ENCODE measurements around the gene RSPH6A.

The RSPH6A gene

DNA sequence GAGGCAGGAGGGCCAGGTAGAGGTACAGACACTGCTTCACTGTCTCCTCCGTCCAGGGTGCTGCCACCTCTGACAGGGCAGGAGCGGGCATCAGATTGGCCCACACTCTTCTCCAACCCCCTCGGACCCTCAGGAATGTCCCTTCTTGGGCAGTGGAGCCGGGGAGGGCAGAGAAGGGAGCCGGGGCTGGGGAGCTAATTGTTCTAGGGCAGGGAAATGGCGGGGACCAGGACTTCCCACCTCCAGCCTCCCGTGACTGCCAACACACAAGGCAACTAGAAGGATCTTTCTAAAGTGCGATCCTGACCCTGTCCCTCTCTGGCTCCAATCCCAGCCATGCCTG is 10.1 kb upstream of the RSPH6A start:
- no peak for DNase-seq (ENCODE audit: low read depth)

DNA sequence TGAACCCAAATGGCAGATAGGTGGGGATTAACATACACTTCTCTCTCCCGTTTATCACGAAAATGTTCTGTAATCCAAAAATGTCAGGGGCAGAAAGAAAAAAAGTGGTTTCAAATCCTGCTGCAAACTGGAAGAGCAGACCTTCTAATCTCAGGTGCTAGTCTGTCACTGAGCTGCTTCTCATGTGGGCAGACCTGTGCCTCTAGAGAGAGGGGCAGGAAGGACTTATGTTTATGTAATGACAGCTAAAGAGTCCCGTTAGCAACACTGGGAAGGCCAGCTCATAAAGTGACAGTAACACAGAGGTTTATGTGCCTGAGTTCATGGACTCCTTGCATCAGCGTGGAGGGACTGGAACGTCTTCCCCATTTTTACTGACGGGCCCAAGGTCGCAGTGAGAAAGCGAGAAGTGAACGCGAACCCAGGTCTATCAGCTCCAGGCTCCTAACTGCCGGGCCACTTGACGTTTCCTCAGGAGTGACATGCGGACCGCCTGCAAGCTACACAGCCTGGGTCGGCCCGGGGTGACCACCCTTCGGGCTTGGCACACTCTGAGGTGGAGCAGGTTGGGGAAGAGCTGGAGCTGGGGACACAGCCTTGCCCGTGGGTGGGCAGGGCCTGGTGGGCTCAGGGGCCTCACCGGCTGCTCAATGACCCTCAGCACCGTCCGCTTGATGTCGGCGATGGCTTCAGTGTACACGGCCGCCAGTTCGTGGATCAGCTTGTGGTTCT is 9.6 kb upstream of the RSPH6A start:
- DNase-seq (ENCODE audit: low read depth): no peak

DNA sequence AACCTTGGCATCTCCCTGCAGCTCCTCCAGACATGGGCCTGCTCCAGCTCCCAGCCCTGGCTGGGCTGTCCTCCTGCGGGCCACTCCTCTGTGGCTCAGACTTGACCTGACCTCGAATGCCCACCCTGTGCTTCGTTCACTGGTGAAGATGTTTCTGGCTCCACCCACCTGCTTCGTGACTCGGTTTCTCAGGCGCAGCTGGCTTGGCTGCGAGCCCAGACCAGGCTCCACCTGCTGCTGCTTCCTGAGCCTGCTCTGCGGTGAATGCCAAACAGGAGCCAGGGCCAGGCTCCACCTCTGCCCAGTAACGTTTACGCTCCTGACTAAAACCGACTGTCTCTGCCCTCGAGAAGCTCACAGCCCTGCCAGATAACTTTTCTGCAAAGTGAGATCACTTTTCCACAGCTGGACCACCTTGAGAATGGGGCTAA is 8.9 kb upstream of the RSPH6A start:
- DNase-seq (ENCODE audit: low read depth): no peak

DNA sequence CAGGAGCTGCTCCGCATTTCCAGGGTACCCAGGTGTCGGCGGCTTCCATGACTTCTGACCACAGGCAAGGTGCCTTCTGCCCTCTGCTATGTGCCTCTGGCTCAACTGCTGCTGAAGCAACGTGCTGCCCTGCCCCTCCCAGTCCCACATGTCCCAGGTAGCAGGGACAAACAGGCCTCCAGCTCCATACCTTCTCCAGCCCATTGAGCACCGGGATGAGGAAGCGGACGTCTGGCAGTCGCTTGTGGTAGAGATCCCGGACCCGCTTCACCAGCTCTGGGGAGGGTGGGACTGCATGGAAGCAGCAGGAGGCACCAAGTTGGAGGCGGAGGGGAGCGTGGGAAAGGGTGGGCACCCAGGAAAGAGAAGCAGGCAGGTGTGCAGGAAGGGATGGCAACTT is 8.1 kb upstream of the RSPH6A start:
- no peak for DNase-seq (ENCODE audit: low read depth)

DNA sequence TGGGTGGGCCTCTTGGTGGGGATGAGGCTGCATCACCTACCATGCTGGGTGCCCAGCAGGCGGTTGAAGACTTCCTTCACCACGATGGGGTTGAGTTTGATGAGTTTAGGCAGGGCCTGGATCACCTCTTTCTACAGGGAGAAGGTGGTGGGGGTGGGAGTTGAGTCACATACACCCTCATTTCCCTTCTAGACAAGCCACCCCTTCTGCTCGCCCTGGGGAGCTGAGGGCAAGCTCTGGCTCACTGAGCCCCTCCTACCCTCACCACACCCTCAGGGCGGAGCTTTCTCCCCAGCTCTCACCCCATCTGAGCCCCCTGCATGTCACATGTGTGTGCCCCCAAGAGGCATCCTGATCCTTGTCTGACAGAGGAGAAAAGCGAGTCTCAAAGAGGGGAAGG is 7.6 kb upstream of the RSPH6A start:
- DNase-seq (ENCODE audit: low read depth): peak; percentile 17

DNA sequence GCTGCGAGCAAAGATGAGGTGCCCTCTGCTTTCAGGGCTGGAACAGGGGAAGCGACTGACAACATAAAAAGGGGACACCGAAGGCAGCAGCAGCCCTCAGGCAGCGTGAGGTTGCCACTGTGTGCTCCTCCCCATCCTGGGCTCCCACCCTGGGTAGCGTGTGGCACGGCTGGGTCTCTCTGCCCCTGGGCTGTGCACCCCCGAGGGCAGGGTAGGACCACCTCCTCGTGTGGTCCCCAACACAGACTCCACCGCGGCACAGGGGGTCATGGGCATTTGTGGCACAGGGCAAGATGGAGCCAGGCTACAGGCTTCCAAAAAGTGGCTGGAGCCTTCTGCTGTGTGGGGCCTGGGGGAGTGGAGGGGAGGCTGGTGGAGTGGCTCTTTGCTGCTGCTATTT is 6.5 kb upstream of the RSPH6A start:
- no peak for DNase-seq (ENCODE audit: low read depth)

DNA sequence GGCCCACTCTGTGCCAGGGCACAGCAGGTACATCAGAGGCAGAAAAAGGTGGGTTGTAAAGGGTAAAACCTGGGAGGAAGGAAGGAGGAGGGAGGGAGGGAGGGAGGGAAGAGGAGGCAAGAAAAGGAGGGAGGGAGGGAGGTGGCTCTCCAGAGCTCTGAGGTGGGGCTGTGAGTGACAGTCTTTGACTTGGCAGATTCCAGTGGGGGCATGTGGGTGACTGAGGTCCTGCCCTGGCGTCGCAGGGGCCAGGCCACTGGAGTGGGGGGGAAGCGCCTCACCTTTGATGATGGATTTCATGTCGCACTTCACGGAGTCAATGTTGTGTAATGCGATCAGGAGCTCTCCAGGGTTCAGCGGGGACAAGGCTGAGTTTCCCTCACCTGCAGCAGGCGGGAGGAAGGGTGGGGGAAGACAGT is 6.0 kb upstream of the RSPH6A start:
- no peak for DNase-seq (ENCODE audit: low read depth)

DNA sequence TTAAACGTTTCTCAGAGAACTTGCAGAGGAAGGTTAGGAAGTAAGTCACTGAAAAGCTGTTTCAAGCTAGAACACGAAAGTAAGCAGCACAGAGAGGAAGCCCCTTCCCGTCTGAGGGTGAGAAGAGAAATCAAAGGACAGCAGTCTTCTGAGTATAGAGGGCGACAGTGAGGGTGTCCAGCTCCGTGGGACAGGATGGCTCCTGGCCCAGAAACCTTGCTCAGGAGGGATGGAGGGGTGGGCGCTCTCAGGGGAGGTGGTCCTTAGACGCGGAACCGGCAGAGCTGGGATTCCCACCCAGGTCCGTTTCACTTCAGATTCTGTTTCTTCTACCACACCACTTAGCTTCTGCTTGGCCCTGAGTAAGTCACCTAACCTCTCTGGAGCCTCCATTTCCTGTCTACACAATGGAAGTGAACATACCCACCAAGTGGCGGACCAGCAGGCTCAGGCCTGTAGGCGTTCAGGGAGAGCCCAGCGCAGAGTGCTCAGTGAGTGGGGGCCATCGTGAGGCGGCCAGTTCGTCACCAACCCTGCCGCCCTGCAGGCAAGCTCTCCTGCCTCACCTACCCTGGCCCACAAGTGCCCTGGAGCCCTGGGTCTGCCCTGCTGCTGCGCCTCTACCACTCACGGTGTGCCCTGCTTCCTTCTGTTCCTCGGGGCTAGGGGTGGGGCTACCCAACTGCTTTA is 5.5 kb upstream of the RSPH6A start:
- no peak for DNase-seq (ENCODE audit: low read depth)

DNA sequence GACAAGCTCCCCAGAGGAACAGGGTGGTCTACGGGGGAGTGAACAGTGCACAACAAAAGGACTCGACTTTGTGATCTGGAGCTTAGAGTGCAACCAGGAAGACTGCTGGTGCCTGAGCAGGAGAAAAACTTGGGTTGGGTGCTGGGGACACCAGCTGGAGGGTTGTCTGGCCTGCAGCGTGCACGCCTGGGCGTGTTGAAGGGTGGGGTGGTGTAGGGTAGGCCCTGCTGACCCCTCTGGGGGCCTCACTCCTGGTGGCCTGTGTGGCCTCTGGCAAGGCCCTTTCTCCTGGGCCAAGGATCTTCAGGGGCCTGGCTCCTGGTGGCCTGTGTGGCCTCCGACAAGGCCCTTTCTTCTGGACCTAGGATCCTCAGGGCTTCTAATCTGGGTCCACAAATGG is 4.7 kb upstream of the RSPH6A start:
- DNase-seq (ENCODE audit: low read depth): no peak

DNA sequence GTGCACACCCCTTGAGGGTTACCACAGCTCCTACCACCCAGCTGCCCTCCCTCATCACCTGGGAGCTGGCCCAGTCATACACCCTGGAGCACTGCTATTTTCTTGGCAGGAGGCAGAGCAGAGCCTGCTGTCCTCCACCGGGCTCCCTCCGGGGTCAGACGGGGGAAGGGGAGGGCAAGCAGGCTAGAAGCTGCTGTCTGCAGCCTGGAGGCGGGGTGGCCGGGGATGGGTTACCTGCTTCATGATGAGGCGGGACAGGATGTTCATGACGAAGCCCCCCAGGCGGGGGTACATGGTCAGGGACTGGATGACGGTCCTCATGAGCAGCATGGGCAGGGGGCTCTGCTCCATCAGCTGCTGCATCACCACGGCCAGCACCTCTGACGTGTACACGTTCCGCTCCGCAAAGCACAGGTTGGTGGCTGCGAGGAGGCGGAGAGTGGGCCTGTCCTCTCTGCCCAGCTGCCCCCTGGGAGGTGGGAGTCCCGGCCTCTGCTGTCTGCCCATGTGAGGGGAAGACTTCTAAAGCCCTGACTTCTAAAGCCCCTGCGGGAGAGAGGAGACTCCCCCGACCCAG is 2.7 kb upstream of the RSPH6A start:
- DNase-seq (ENCODE audit: low read depth): peak; percentile 17

DNA sequence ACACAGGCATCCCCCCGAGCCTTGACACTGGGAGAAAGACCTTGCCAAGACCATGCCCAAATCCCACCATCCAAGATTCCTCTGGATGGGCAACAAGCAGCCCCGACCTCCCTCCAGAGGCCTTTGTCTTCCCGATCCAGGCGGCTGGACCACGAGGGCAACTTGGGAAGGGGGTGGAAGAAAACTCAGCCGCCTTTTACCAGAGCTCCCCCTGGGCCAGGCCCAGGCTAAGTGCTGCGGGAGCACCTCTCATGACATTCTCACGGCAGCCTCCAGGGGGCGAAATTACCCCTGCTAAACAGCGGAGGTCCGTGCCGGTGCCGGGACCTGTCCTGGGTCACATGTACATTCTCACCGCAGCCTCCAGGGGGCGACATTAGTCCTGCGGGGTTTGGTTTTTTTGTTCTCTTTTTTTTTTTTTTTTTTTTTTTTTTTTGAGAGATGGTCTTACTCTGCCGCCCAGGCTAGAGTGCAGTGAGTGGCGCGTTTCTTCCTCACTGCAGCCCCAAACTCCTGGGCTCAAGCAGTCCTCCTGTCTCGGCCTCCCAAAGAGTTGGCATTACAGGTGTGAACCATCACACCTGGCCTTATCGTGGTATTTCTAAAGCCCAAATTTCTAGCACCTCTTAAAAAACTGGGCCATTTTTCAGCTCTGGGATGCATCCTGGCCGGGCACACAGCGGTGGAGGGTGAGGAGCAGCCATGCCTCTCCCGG is 2.1 kb upstream of the RSPH6A start:
- peak; percentile 94 for DNase-seq (ENCODE audit: low read depth)

DNA sequence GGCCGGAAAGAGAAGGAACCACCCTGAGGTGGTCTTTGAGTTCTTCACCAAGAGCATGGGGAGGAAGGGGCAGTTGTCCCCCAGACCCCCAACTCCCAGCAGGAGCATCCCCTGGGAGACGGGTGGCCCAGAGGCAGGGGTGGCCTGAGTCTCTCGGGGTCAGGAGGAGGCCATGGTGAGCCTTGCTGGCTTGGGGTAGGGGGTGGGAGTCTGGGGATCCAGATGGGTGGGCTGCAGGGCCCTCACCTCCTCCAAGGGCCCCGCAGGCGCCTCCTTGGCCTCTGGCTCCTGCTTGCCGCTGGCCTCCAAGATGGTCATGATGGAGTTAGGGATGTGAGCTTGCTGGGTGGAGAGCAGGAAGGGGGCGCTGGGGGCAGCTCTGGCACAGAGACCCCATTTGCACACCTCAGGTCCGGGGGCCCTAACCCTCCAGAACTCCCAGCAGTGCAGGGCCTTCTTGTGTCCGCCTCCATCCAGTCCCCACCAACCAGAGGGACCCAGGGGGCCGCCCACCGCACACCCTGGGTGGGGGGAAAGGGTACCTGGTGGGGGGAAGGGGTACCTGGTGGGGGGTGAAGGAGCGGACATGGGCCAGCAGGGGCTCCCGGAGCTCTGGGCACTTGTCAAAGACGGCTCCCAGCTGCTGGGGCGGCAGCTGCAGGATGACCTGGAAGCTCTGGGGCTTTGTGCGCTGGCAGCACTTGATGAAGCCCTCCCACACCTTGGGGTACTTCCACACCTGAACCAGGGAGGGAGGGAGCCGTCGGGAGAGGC is 1.3 kb upstream of the RSPH6A start:
- no peak for DNase-seq (ENCODE audit: low read depth)

DNA sequence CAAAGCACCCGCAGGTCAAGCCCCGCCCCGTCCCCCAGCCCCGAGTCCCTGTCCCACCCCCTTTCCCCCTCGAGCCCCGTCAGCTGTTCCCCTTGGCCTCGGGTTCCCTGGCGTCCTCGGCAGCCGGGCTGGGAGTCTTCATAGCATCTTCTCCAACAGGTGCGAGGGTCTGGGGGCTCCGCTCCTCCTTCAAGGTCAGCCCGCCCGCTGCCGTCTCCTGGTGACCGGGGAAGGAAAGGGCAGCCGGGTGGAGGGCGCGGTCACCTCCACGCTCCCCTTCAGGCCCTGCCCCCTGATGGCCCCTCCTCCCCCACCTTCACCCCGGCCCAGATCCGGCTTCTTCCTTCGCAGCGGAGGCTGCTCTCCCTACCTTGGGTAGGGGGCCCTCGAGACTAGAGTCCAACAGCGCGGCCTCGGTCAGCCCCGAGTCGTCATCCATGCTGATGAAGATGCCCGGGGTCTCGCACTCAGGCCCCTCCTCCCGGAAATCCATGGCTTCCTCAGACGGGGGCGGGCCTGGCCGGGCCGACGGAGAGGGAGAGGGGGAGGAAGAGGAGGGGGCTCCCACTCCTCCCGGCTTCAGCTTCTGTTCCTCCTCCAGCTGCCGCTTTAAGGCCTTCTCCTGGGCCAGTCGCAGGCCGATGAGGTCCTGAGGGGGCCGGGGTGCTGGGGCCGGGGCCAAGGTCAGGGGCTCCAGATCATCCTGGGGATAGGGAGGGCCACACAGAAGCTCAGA is 541 bp upstream of the RSPH6A start:
- DNase-seq (ENCODE audit: low read depth): no peak

DNA sequence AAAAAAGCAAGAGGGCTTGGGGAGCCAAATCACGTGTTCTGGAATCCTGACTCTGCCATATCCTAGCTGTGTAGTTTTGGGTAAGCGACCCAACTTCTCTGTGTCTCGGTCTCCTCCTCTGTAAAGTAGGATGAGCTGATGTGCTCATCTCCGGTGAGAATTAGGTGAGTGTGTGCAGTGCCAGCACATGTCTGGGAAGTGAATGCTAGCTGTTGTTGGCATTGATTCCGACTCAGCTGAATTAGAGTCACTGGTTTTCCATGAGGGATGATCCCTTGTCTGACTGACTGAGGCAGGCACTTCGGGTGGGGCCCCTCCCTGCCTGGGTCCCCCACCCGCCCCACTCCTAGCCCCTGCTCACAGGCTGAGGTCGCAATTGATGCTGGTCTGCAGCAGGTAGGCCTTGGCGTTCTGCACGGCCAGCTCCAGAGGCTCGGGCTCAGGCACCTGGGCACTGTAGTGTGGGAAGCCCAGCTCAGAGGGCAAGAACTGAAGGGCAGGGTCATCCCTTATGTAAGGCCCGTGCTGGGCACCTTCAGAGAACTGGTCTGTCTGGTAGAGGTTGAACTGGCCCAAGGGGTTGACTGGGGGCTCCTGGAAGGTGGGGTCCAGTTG is 835 bp downstream of the RSPH6A start:
- DNase-seq (ENCODE audit: low read depth): no peak

DNA sequence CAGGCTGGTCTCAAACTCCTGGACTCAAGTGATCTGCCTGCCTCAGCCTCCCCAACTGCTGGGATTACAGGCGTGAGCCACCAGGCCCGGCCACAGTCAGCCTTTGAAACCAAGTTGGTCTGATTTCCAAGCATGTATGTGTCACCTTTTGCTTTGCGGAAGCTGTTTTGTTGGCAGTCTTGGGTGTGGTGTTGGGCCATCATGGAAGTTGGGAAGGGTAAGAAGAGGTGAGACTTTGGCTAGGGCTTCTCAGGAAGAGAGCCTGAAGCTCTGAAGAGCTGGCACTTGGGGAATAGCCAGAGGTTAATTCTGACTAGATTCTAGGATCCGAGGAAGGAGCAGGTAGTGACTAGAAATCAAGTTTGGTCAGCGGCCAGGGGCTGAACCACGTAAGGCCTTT is 2.8 kb downstream of the RSPH6A start:
- DNase-seq (ENCODE audit: low read depth): no peak

DNA sequence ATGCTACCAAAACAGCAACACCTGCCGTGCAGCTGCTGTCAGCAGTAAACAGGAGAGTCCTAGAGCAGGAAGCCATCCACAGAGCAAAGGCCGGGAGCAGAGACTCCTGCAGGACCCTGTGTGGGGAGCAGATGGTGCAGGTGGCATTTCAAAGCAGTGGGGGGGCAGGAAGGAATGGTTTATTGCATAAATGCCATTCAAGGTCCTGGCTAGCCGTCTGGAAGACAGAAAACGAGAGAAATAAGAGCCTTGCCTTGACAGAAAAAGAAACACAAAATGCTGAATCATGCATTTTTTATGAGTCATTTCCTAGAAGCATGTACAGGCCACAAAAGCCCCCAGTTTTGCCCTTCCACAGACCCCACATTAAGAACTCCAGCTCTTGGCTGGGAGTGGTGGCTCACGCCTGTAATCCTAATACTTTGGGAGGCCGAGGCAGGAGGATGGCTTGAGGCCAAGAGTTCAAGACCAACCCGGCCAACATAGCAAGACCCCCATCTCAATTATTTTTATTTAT is 5.4 kb downstream of the RSPH6A start:
- peak; percentile 69 for DNase-seq (ENCODE audit: low read depth)

DNA sequence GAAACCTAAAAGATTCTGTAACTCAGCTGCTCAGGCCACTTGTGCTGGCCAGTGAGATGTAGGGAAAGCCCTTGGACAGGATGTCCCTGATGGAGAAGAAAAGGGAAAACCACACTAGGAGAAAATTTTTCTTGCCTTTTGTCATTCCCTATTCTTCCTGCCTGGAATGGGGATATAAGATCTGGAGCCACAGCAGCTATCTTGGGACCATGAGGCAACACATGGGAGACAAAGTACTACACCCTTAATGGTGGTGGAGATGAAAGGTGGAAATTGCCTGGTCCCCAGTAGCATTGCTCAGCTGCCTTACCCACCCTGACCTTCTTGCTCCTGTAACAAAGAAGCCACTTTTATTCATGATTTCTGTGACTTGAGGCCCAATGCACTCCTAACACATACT is 9.4 kb downstream of the RSPH6A start:
- DNase-seq (ENCODE audit: low read depth): no peak

DNA sequence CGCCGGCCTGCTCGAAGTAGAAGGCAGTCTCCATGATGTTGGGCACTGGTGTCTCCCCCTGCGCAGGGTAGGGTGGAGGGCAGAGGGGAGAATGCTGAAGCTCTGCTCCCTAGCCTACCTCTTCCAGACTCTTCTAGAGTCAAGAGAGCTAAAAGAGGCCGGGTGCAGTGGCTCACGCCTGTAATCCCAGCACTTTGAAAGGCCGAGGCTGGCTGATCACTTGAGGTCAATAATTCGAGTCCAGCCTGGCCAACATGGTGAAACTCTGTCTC is 10.2 kb downstream of the RSPH6A start:
- DNase-seq (ENCODE audit: low read depth): no peak

DNA sequence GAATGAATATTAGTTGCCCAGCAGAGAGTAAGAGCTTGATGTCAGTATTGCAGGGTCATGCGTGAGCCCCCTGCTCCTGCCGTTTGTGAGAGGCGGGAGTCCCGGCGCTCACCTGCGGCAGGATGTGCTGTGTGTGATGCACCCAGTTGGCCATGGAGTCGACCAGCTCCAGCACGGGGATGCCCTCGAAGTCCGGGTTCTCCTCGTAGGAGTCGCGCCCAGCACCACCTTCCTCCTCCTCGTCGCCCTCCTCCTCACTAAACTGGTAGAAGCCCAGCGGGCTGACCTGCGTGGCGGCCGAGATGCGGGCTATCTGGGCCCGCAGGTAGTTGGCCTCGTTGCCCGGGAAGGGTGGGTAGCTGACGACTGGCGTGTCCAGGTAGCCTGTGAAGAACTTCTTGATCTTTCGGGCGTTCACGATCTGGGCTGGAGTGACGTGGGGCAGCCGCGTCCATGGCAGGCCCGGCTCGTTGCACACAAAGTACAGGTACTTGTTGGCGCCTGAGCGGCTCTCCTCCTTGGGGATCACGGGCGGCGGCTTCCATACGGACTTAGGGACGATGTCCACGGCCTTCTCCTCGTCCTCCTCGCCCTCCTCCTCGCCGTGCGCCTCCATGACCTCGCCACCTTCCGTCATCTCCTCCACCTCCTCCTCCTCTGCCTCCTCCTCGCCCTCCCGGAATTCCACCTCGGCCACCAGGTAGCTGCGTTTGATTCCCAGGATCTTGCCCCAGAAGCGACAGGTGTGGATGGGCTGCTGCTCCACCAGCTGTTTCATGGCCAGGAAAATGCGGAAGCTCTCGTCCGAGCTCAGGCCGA is 10.8 kb downstream of the RSPH6A start:
- no peak for DNase-seq (ENCODE audit: low read depth)

DNA sequence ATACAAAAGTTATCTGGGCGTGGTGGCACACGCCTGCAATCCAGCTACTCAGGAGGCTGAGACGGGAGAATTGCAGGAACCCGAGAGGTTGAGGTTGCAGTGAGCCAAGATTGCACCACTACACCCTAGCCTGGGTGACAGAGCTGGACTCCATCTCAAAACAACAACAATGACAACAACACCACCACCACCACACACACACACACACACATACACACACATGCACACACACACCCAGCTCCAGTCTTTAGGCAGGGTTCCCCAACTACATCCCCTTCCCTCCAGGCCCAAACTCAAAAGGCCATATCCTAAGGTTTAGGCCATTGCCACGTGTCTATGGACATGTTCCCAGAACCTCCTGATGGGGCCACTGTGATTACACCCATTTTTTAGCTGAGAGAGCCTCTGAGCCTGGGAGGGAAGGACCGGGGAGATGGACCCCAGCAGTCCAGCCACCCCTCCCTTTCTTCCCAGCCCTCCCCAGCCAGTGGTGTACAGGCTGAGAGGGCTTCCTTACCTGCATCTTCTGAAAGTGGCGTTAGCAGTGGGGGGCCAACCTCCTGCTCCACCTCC is 13.4 kb downstream of the RSPH6A start:
- no peak for DNase-seq (ENCODE audit: low read depth)
